Inflammatory macrophage treated with lipopolysaccharide for 1 hour (primary cell): ENCODE measurements around the gene NCBP1.
"Not testable (repeated sequence)": the region's sequence is repeated elsewhere in the genome, so short reads cannot be mapped to it uniquely, and the experiment has no call there.

ENCODE experiments used
- DNase-seq, 2 donors: peaks; one replicate each; pipeline ENCODE4 v3.0.0-alpha.2; 2020 to 2022

Gene NCBP1

GRCh38 chr9:97632985-97633858 lies at the start of gene NCBP1, which contains the start of gene TSTD2:
Gene NCBP1, plus strand, starts transcription at chr9:97633821. Its CDS starts 61 bp downstream, at chr9:97633882.
Gene TSTD2, minus strand, starts transcription at chr9:97633368. Its CDS starts 5,806 bp downstream, at chr9:97627562.
- DNase-seq, result peak; percentile 97 to 99

- DNase-seq, result not testable (repeated sequence)
Observed at GRCh38 chr9:97584778-97585177, 48.8 kb upstream of the NCBP1 start.

- DNase-seq, result not testable (repeated sequence)
Observed at GRCh38 chr9:97586909-97587308, 46.7 kb upstream of the NCBP1 start.

- DNase-seq, result no peak
Observed at GRCh38 chr9:97591535-97591934, 42.1 kb upstream of the NCBP1 start.

- no peak for DNase-seq
Observed at GRCh38 chr9:97592126-97592525, 41.5 kb upstream of the NCBP1 start.

GRCh38 chr9:97593960-97594359 lies 39.7 kb upstream of the NCBP1 start:
- DNase-seq, result no peak

- no peak for DNase-seq
Observed at GRCh38 chr9:97594381-97594921, 39.2 kb upstream of the NCBP1 start.

GRCh38 chr9:97596906-97597305 lies 36.7 kb upstream of the NCBP1 start:
- DNase-seq, result no peak

- DNase-seq, result peak; percentile 63 to 81
Observed at GRCh38 chr9:97598461-97599288, 34.9 kb upstream of the NCBP1 start.

- no peak for DNase-seq
Observed at GRCh38 chr9:97599314-97599846, 34.2 kb upstream of the NCBP1 start.

- DNase-seq, result no peak
Observed at GRCh38 chr9:97600531-97601227, 32.9 kb upstream of the NCBP1 start.

- no peak for DNase-seq
Observed at GRCh38 chr9:97601228-97601898, 32.3 kb upstream of the NCBP1 start.

- DNase-seq, result no peak
Observed at GRCh38 chr9:97602430-97602829, 31.2 kb upstream of the NCBP1 start.

GRCh38 chr9:97604901-97605645 lies 28.5 kb upstream of the NCBP1 start:
- no peak for DNase-seq

- peak; percentile 30 to 86 for DNase-seq
Observed at GRCh38 chr9:97615439-97616072, 18.1 kb upstream of the NCBP1 start.

GRCh38 chr9:97617939-97618416 lies 15.6 kb upstream of the NCBP1 start:
- DNase-seq, result no peak

- DNase-seq, result not testable (repeated sequence)
Observed at GRCh38 chr9:97620063-97620462, 13.6 kb upstream of the NCBP1 start.

GRCh38 chr9:97622483-97622882 lies 11.1 kb upstream of the NCBP1 start:
- not testable (repeated sequence) for DNase-seq

GRCh38 chr9:97623946-97624345 lies 9.7 kb upstream of the NCBP1 start:
- DNase-seq, result no peak

- DNase-seq, result no peak
Observed at GRCh38 chr9:97625620-97626019, 8.0 kb upstream of the NCBP1 start.
